ENCODE measurements around the gene P4HB.

Gene P4HB

GRCh38 chr17:81895400-81895799 lies 35.1 kb upstream of the P4HB start:
- DNase-seq = no peak

GRCh38 chr17:81891303-81891552 lies 30.9 kb upstream of the P4HB start:
- DNase-seq = no peak

GRCh38 chr17:81890447-81891302 lies 30.3 kb upstream of the P4HB start:
- DNase-seq = no peak

- no peak for DNase-seq
These were observed 29.3 kb upstream of the P4HB start for GRCh38 chr17:81889602-81890001.

GRCh38 chr17:81888988-81889595 lies 28.8 kb upstream of the P4HB start:
- DNase-seq = no peak

- DNase-seq = no peak
These were observed 28.0 kb upstream of the P4HB start for GRCh38 chr17:81888105-81888987.

GRCh38 chr17:81885869-81886548 lies 25.7 kb upstream of the P4HB start:
- DNase-seq = no peak

GRCh38 chr17:81885454-81885853 lies 25.1 kb upstream of the P4HB start:
- DNase-seq = no peak

- no peak for DNase-seq
These were observed 24.6 kb upstream of the P4HB start for GRCh38 chr17:81884968-81885367.

GRCh38 chr17:81884520-81884919 lies 24.2 kb upstream of the P4HB start:
- DNase-seq = no peak

GRCh38 chr17:81879121-81879520 lies 18.8 kb upstream of the P4HB start:
- no peak for DNase-seq

GRCh38 chr17:81878294-81878693 lies 18.0 kb upstream of the P4HB start:
- DNase-seq = no peak

GRCh38 chr17:81877569-81877968 lies 17.2 kb upstream of the P4HB start:
- no peak for DNase-seq

GRCh38 chr17:81871387-81872230 lies 11.3 kb upstream of the P4HB start:
- DNase-seq = peak in 1 of 2 experiments; percentile 40

- DNase-seq = no peak
These were observed 10.6 kb upstream of the P4HB start, which contains the start of gene ARHGDIA for GRCh38 chr17:81870981-81871386. TSS of gene ARHGDIA (minus strand) at chr17:81871337. CDS start at chr17:81869930, 1,407 bp downstream.

- DNase-seq = no peak
These were observed 10.0 kb upstream of the P4HB start for GRCh38 chr17:81870131-81870980.

- DNase-seq = no peak
These were observed 9.1 kb upstream of the P4HB start for GRCh38 chr17:81869221-81870130.

GRCh38 chr17:81868674-81869220 lies 8.4 kb upstream of the P4HB start:
- no peak for DNase-seq

- no peak for DNase-seq
These were observed 7.8 kb upstream of the P4HB start for GRCh38 chr17:81867991-81868673.

Data from cerebellar nuclear complex (tissue), 1 donor.